GM12878 (cell line): ENCODE data around the gene TEAD4. TPM values are rescaled to one million over a fixed set of nuclear protein-coding genes. Genes with fewer than 3 reads are reported as not detected.

Experiments
- ATAC-seq: fragments of 200-7000 bp; cut with Tn5 transposase; 3 replicates; pipeline ENCODE4 v1.9.1; 2020; ENCODE audit warnings: mild to moderate bottlenecking, moderate library complexity
- BruUV-seq: library from RNA; stranded (reverse); fragments of 400-500 nt; replicated peaks from 2 replicates; lab custom pipeline; 2021; lab: Mats Ljungman, UMichigan
- CTCF ChIA-PET: fragments of 300-600 bp; sonication (Branson Sonifier 250); formaldehyde crosslinking; extraction: SDS; loops from one replicate; lab custom pipeline; 2021; ENCODE audit warnings: inconsistent platforms; lab: Yijun Ruan, JAX
- POLR2A ChIA-PET: fragments of 350-600 bp; formaldehyde crosslinking; extraction: SDS; loops from one replicate; lab custom pipeline; 2021; ENCODE audit warnings: inconsistent platforms; lab: Charles Lee
- RAD21 ChIA-PET: fragments of 300-600 bp; sonication (Branson Sonifier 250); formaldehyde crosslinking; loops from one replicate; lab custom pipeline; 2023; ENCODE audit warnings: antibody characterized with exemption; ENCODE audit not compliant: unreplicated experiment; lab: Charles Lee
- SMC1A ChIA-PET: fragments of 300-600 bp; sonication (Branson Sonifier 250); formaldehyde crosslinking; loops from one replicate; lab custom pipeline; 2023; ENCODE audit not compliant: unreplicated experiment, uncharacterized antibody; lab: Charles Lee
- DNase-seq: peaks from one replicate; pipeline ENCODE4 v3.0.0-alpha.2; 2011; ENCODE audit warnings: low read depth, low spot score
- FAIRE-seq: peaks from 3 replicates; lab custom pipeline; 2011; peaks lifted over from hg19 to GRCh38; lab: Jason Lieb, UNC
- H2AFZ ChIP-seq: 2 replicates; pipeline ENCODE4 v1.6.0; 2011; ENCODE audit warnings: low read depth, low read length, control low read depth; ENCODE audit not compliant: control insufficient read depth
- H3K27ac ChIP-seq: 2 replicates; pipeline ENCODE4 v1.5.1; 2011; ENCODE audit warnings: control low read depth; ENCODE audit not compliant: control insufficient read depth, insufficient read depth
- H3K27me3 ChIP-seq, 2 experiments: replicated peaks in 1 of 2; 2 replicates each; pipeline versions ENCODE4 v1.6.0 to v1.6.1; 2011; ENCODE audit warnings: low read length in 1 of 2; ENCODE audit not compliant: control insufficient read depth in 2 of 2, insufficient read depth in 2 of 2
- H3K36me3 ChIP-seq, 2 experiments: 2 replicates each; pipeline ENCODE4 v1.5.1; 2011; ENCODE audit warnings: low read length in 1 of 2; ENCODE audit not compliant: control insufficient read depth in 2 of 2, insufficient read depth in 2 of 2
- H3K4me1 ChIP-seq: 2 replicates; pipeline ENCODE4 v1.6.1; 2011; ENCODE audit warnings: mild to moderate bottlenecking, low read length, moderate library complexity, mixed read lengths; ENCODE audit not compliant: control insufficient read depth, insufficient read depth
- H3K4me2 ChIP-seq: 2 replicates; pipeline ENCODE4 v1.6.0; 2011; ENCODE audit warnings: control low read depth; ENCODE audit not compliant: control insufficient read depth, insufficient read depth
- H3K4me3 ChIP-seq: fragments of 200-600 bp; sonication (generic); 2 replicates; pipeline ENCODE4 v1.5.1; 2016
- H3K79me2 ChIP-seq: 2 replicates; pipeline ENCODE4 v1.6.0; 2011; ENCODE audit warnings: low read length; ENCODE audit not compliant: control insufficient read depth, insufficient read depth
- H3K9ac ChIP-seq: 2 replicates; pipeline ENCODE4 v1.8.0; 2011; ENCODE audit warnings: low read length, control low read depth, mixed read lengths; ENCODE audit not compliant: control insufficient read depth, insufficient read depth
- H3K9me3 ChIP-seq: replicated peaks from 3 replicates; pipeline ENCODE4 v1.5.1; 2011; ENCODE audit warnings: mild to moderate bottlenecking, low read length; ENCODE audit not compliant: control insufficient read depth, insufficient read depth
- H4K20me1 ChIP-seq: 2 replicates; pipeline ENCODE4 v1.6.0; 2011; ENCODE audit not compliant: control insufficient read depth, insufficient read depth
- CEBPB ChIP-seq, 2 experiments: fragments of 150-350 bp in 1 of 2; IDR thresholded peaks; 2 replicates each; pipeline ENCODE4 v1.6.1; 2012 to 2014; ENCODE audit warnings: low read depth in 2 of 2, low read length in 2 of 2, borderline replicate concordance in 1 of 2, inconsistent platforms in 1 of 2
- CUX1 ChIP-seq: IDR thresholded peaks from 2 replicates; pipeline ENCODE4 v1.6.1; 2012; ENCODE audit warnings: improper control_type of control experiment, low read depth, low read length; ENCODE audit not compliant: insufficient replicate concordance
- E4F1 ChIP-seq: fragments of 450-650 bp; IDR thresholded peaks from 2 replicates; pipeline ENCODE4 v1.6.1; 2018; ENCODE audit warnings: borderline replicate concordance, mild to moderate bottlenecking; ENCODE audit not compliant: partially characterized antibody
- HDGF ChIP-seq: fragments of 450-650 bp; IDR thresholded peaks from 2 replicates; pipeline ENCODE4 v1.6.1; 2016; ENCODE audit warnings: antibody characterized with exemption
- IRF5 ChIP-seq: fragments of 450-650 bp; IDR thresholded peaks from 2 replicates; pipeline ENCODE4 v1.6.1; 2017; ENCODE audit warnings: borderline replicate concordance
- SMAD5 ChIP-seq: IDR thresholded peaks from 2 replicates; pipeline ENCODE4 v1.6.1; 2016; ENCODE audit warnings: antibody characterized with exemption, low read depth
- SP1 ChIP-seq: IDR thresholded peaks from one replicate; pipeline ENCODE4 v1.6.1; 2011; ENCODE audit warnings: low read depth, low read length
- TCF3 ChIP-seq: IDR thresholded peaks from 2 replicates; pipeline ENCODE4 v1.6.1; 2012; ENCODE audit warnings: low read depth, mild to moderate bottlenecking, low read length, borderline replicate concordance; ENCODE audit not compliant: insufficient read depth
- WGBS: methylation state at CpG from one replicate; pipeline ENCODE4 v1.1.6; 2016; ENCODE audit warnings: low lambda C conversion rate; ENCODE audit not compliant: insufficient replicate concordance, insufficient coverage; ENCODE audit errors: missing lambda C conversion rate; 5-methylcytosine and 5-hydroxymethylcytosine counted together
- in situ Hi-C: fragments of 300-500 bp; cut with MboI; formaldehyde crosslinking; loops from 9 replicates; pipeline ENCODE4 v1.14.3; 2018; ENCODE audit warnings: mixed read lengths
- intact Hi-C: fragments of 100-400 bp; cut with micrococcal nuclease; formaldehyde crosslinking; loops from one replicate; pipeline ENCODE4 v1.14.2; 2022; ENCODE audit not compliant: unreplicated experiment
- polyA plus RNA-seq, 11 experiments: library from polyadenylated mRNA; depleted of rRNA in 4 of 11; unstranded in 6 of 11; stranded (reverse) in 5 of 11; fragments of >200 nt; fragmentation: Nextera tagmentation in 4 of 11; fragmentation: Illumina TruSeq in 1 of 11; extraction: Ambion mirVana in 4 of 11; extraction: Trizol in 1 of 11; gene quantifications; 1 replicate in 1 of 11; 2 replicates in 10 of 11; pipeline versions ENCODE4 v1.2.1 to v1.2.3, GENCODE V29; 2011 to 2016; ENCODE audit warnings: inconsistent platforms in 2 of 11, missing spikeins in 2 of 11, low read depth in 1 of 11
- total RNA-seq, 4 experiments: library from RNA; depleted of rRNA in 3 of 4; stranded (reverse); fragments of >200 nt in 3 of 4; fragmentation: Illumina TruSeq in 1 of 4; extraction: Trizol in 1 of 4; gene quantifications; 2 replicates each; pipeline versions ENCODE4 v1.2.1 to v1.2.3, GENCODE V29; 2013 to 2021
- TF ChIP-seq, protein P1 (sequence below): fragments of 450-650 bp; IDR thresholded peaks from 2 replicates; pipeline ENCODE4 v1.6.1; 2017; ENCODE audit warnings: mild to moderate bottlenecking, moderate library complexity

The TEAD4 gene
- total and polyA plus RNA-seq, 10 of the 15 experiments (the other 5 are each of a cell fraction or from before 2014, with no cell fraction given), result 0.04 to 0.68 (median 0.31) TPM; not detected in 4

- no peaks in the 10 kb centered on the region for H4K20me1 ChIP-seq
- H3K9ac ChIP-seq, result no peak overlapping the region
- intact Hi-C loops, result loop anchor here (5.0 kb wide), 1 partner anchor 185 kb away; no protein-coding TSS in a partner anchor
- no peak overlapping the region for H3K4me2 ChIP-seq
- no peaks in the 10 kb centered on the region for H3K4me1 ChIP-seq
- no peaks in the 10 kb centered on the region for H3K79me2 ChIP-seq
- no peak for DNase-seq
- SMC1A ChIA-PET, result no interaction called here
- in situ Hi-C loops, result no loop called here
- WGBS, result 43% methylated on average over 12 of the region's 12 CpGs
- CTCF ChIA-PET, result interaction anchor here (2.6 kb wide), 1 partner anchor 146 kb away, joined by 10 read pairs; no protein-coding TSS in a partner anchor
- H3K4me3 ChIP-seq, result no peak overlapping the region
- no peaks in the 10 kb centered on the region for H3K9me3 ChIP-seq
- no peaks in the 10 kb centered on the region for H3K36me3 ChIP-seq
- no peaks in the 10 kb centered on the region; a peak in 1 of 4 replicates for H3K27me3 ChIP-seq
- BruUV-seq, result no TSS peak
- RAD21 ChIA-PET, result no interaction called here
- POLR2A ChIA-PET, result interaction anchor here (0.5 kb wide), 1 partner anchor 23 kb away, joined by 3 read pairs; no protein-coding TSS in a partner anchor
- ATAC-seq, result no peak
- no peak for FAIRE-seq
- H3K27ac ChIP-seq, result no peak overlapping the region
- no peak overlapping the region for H2AFZ ChIP-seq
- TF ChIP-seq TCF3 (no peak), SMAD5 (no peak), CUX1 (no peak), HDGF (no peak), IRF5 (no peak), E4F1 (no peak), CEBPB (IDR thresholded peaks at IDR 0.05; ENCODE audit: borderline replicate concordance in 1 of 2, low read depth in 2 of 2, low read length in 2 of 2) (no peak), SP1 (no peak)
- TF ChIP-seq, protein P1, sequence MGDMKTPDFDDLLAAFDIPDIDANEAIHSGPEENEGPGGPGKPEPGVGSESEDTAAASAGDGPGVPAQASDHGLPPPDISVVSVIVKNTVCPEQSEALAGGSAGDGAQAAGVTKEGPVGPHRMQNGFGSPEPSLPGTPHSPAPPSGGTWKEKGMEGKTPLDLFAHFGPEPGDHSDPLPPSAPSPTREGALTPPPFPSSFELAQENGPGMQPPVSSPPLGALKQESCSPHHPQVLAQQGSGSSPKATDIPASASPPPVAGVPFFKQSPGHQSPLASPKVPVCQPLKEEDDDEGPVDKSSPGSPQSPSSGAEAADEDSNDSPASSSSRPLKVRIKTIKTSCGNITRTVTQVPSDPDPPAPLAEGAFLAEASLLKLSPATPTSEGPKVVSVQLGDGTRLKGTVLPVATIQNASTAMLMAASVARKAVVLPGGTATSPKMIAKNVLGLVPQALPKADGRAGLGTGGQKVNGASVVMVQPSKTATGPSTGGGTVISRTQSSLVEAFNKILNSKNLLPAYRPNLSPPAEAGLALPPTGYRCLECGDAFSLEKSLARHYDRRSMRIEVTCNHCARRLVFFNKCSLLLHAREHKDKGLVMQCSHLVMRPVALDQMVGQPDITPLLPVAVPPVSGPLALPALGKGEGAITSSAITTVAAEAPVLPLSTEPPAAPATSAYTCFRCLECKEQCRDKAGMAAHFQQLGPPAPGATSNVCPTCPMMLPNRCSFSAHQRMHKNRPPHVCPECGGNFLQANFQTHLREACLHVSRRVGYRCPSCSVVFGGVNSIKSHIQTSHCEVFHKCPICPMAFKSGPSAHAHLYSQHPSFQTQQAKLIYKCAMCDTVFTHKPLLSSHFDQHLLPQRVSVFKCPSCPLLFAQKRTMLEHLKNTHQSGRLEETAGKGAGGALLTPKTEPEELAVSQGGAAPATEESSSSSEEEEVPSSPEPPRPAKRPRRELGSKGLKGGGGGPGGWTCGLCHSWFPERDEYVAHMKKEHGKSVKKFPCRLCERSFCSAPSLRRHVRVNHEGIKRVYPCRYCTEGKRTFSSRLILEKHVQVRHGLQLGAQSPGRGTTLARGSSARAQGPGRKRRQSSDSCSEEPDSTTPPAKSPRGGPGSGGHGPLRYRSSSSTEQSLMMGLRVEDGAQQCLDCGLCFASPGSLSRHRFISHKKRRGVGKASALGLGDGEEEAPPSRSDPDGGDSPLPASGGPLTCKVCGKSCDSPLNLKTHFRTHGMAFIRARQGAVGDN, result no peak
These were observed 73.0 kb downstream of the TEAD4 start for GRCh38 chr12:3032161-3032560.
